HG02610 (cell line): ENCODE measurements around the gene ROMO1.
"Not testable (repeated sequence)": the region's sequence is repeated elsewhere in the genome, so short reads cannot be mapped to it uniquely, and the experiment has no call there.

Source experiments
- ATAC-seq: cut with Tn5 transposase; IDR thresholded peaks from one replicate; pipeline ENCODE4 v1.9.1; 2021; ENCODE audit warnings: mild to moderate bottlenecking, moderate library complexity; ENCODE audit not compliant: unreplicated experiment

Gene ROMO1

DNA sequence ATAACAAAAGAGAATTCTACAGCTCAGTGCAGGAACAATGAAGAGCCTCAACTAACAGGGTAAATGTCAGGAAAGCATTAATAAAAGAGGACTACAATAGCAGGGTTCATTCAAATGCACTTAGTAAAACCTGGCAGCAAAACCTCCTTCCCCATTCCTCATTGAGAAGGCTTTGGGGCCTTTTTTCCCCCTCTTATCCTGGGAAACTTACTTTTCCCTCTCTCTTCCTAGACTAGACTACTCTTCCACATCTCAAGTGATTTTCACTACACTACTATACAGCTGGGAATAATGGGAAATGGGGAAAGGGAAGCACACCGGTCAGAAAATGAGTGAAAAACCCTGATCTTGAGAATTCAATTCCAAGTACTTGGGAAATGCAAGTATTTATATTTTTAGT lies 10.1 kb downstream of the ROMO1 start:
- no peak for ATAC-seq

- ATAC-seq, result no peak
Observed at GRCh38 chr20:35710039-35710438, 10.8 kb downstream of the ROMO1 start.

DNA sequence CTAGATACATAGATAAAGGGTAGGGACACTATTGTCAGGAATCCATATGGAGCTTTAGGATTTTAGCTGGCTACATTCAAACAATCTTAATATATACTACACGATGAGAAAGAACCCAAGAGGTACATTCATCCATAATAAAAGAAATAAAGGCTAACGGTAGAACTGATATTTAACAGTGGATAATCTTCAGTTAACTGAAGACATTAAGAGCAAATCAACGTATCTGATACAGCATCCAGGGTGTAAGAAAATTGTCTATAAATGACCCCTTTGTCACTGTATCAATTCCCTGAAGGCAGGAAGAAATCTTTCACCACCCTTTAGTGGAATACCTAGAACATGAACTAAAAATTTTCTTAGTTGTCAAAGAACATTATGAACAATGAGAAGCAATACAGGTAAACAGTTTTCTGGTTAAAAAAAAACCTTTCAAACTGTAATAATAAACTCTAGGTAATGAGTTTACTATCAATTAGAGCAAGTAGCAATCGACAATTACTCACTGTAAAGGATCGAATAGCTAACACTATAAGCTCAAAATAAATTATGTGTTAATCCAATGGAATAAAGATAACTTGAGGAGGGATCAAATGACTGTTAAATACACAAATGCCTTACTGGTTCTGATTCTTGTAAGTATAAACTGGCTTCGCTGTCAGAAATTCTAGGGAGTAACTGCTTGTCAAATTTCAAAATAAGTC lies 11.8 kb downstream of the ROMO1 start:
- no peak for ATAC-seq

- ATAC-seq, result no peak
Observed at GRCh38 chr20:35711588-35712209, 12.5 kb downstream of the ROMO1 start.

DNA sequence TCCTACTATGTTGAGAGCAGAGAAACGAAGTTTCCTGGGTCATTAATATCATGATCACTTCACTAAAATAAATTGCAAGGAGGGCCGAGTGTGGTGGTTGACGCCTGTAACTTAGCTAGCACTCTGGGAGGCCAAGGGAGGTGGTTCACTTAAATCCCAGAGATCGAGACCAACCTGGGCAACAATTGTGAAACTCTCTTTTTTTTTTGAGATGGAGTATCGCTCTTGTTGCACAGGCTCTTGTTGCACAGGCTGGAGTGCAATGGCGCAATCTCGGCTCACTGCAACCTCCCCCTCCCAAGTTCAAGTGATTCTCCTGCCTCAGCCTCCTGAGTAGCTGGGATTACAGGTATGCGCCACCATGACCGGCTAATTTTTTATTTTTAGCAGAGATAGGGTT lies 13.9 kb downstream of the ROMO1 start:
- not testable (repeated sequence) for ATAC-seq

DNA sequence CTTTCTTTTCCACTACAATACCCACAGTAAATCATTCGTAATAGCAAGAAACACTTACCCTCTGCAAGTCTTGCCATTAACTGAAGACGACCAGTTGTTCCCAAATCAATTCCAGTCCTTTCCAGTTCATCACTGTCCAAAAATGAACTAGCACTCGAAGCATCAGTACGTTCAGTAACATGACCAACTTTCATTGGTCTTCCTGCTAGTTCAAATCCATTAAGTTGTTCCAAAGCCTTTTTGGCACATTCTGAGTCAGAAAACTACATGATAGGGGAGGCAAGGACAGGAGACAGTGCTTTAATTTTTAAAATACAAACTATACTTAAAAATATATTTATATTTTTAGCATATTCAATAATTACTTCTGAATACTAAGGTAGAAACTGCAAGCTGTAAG lies 14.9 kb downstream of the ROMO1 start:
- ATAC-seq, result no peak

DNA sequence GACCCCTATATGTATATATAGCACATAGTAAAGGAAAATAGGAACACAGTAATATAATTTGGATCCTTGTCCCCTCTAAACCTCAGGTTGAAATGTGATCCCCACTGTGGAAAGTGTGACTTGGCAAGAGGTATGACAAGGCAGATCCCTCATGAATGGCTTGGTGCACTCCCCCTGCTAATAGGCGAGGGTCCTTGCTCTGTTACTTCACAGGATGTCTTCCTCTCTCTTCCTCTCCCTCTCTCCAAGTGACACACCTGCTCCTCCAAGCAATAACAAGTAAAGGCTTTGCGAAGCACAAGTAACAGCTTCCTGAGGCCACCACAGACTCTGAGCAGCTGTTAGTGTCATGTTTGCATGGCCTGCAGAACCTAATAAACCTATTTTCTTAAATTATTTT lies 16.4 kb downstream of the ROMO1 start:
- ATAC-seq, result no peak

DNA sequence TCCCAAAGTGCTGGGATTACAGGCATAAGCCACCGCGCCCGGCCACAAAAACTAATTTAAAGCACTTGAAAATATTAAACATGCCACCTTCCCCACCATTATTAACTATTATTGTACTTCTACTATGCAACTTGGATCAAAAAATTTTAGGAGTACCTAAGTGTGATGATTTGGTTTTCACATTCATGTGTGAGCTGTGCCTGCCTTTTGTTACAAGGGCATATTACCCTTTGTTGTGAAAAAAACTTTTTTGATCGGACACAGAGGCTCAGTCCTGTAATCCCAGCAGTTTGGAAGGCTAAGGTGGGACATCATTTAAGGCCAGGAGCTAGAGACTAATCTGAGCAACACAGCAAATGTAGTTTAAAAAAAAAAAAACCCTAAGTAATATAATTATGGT lies 17.1 kb downstream of the ROMO1 start:
- no peak for ATAC-seq

GRCh38 chr20:35718321-35718720 lies 19.1 kb downstream of the ROMO1 start:
- not testable (repeated sequence) for ATAC-seq

DNA sequence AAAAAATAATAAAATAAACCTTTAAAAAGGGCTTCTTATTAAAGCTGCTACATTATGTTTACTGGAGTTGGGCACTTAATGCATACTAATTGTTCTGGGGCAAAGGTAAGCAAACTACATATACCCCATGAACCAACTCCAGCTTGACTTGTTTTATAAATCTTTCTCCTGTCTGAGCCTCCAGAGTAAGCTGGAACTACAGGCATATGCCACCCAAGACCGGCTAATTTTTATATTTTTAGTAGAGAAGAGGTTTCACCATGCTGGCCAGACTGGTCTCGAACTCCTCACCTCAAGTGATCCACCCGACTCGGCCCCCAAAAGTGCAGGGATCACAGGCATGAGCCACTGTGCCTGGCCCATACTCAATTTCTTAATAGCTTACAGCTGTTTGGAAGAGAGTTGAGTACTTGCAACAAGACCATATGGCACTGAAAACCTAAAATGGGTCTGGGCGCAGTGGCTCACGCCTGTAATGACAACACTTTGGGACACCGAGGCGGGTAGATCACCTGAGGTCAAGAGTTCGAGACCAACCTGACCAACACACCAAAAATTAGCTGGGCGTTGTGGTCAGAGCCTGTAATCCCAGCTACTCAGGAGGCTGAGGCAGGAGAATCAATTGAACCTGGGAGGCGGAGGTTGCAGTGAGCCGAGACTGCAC lies 19.9 kb downstream of the ROMO1 start:
- ATAC-seq, result no peak

- ATAC-seq, result no peak
Observed at GRCh38 chr20:35719717-35720116, 20.5 kb downstream of the ROMO1 start.

DNA sequence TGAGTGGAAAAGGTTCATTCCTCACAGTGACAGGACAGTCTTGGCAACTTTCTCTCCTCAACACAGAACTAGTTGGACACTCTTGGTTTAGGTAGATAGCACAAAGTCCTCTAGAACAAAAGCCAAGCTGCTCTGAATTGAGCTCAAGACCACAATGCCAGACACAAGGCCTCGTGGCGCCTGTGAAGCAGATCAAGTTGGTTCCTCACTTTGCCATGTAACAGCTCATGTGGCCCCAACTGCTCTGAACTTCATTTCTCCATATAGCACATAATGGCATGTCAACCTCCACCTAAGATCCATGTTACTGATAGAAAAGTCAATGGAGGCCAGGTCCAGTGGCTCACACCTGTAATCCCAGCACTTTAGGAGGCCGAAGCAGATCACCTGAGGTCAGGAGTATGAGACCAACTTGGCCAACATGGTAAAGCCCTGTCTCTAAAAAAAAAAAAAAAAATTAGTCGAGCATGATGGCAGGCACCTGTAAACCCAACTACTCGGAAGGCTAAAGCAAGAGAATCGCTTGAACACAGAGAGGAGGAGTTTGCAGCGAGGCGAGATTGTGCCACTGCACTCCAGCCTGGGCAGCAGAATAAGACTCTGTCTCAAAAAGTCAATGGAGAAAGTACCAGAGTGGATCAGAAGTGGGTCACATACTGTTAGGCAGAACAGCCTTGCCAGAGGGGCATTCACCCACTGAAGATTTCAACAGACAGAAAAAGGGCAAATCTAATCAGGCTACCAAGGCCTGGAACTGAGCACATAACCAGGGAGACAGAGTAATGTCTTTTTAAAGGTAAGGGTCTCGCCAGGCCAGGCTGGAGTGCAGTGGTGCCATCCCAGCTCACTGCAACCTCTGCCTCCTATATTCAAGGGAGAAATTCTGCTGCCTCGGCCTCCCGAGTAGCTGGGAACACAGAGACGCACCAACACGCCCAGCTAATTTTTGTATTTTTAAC lies 21.2 kb downstream of the ROMO1 start:
- no peak for ATAC-seq

GRCh38 chr20:35721219-35721618 lies 22.0 kb downstream of the ROMO1 start:
- ATAC-seq, result no peak

DNA sequence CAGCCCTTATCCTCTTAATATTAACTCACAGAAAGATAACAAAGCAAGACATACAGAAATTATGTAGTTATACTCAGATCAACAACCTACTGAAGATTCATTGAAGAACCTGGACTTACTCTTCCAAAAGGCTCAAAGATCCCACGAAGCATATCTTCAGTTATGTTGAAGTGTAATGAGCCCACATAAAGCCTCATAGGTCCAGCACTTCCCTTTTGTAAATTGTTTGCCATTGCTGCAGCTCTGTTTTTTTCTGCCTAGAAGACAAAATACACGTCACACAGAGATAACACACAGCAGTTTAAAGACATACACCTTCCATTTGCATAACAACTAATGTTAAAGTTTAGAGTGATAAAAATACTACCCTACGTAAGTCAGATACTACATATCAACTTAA lies 22.4 kb downstream of the ROMO1 start:
- no peak for ATAC-seq

DNA sequence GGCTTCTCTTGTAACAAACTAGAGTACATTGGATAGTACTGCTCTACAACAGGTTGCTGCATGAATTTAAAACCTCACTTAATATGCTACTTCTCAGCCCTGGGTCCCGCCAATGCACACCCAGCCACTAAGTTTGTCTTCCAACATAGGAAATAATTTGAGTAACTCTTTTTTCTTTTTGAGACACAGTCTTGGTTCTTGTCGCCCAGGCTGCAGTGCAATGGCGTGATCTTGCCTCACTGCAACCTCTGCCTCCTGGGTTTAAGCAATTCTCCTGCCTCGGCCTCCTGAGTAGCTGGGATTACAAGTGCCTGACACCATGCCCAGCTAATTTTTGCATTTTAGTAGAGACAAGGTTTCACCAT lies 24.1 kb downstream of the ROMO1 start:
- not testable (repeated sequence) for ATAC-seq

DNA sequence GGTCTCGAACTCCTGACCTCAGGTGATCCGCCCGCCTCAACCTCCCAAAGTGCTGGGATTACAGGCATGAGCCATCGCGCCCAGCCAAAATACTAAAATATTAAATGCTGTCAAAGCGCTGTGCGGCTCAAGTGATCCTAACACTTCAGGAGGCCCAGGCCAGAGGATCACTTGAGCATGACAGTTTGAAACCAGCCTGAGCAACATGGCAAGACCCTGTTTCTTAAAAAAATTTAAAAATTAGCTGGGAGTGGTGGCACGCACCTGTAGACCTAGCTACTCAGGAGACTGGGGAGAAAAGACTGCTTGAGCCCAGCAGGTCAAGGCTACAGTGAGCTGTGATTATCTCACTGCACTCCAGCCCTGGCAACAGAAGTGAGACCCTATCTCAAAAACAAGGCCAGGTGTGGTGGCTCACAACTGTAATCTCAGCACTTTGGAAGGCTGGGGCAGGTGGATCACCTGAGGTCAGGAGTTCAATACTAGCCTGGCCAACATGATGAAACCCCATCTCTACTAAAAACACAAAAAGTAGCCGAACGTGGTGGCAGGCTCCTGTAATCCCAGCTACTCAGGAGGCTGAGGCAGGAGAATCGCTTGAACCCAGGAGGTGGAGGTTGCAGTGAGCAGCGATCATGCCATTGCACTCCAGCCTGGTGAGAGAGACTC lies 24.6 kb downstream of the ROMO1 start:
- ATAC-seq, result not testable (repeated sequence)

DNA sequence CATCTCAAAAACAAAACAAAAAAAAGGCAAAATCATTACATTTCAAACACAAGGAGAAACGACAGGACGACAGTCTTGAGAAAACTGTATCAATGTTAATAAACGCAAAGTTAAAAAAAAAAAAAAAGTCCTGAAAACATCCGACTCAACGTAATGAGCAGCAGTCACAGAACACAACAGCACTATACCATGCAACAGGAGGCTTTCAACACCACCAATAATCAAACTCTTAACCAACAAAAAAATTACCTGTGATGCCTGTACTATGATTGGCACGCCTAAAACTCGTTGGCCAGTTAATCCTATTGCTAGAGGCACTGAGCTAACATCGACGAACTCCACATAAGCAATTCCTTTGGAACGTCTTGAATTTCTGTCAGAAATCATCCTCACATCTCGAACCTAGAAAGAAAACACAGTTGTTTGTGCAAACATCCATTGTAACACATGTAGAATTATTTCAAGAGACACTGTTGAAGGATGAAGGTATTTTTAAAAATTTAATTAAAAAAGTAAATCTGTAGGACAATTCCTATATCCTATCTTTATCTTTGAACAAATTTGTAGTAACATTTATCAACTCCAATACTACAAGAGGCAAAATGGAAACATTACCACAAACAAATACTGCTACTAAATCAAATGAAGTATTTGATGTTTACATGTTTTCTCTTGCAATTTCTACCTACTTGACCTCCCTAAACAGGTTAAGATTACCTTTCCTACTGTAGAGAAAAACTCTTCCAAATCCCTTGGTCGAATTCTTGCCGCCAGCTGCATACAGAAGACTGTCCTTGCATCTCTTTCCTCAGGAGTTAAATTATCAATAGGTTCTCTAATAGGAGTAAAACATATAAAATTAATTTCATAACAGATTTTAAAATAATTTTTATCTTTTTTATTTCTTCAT lies 25.4 kb downstream of the ROMO1 start:
- no peak for ATAC-seq

DNA sequence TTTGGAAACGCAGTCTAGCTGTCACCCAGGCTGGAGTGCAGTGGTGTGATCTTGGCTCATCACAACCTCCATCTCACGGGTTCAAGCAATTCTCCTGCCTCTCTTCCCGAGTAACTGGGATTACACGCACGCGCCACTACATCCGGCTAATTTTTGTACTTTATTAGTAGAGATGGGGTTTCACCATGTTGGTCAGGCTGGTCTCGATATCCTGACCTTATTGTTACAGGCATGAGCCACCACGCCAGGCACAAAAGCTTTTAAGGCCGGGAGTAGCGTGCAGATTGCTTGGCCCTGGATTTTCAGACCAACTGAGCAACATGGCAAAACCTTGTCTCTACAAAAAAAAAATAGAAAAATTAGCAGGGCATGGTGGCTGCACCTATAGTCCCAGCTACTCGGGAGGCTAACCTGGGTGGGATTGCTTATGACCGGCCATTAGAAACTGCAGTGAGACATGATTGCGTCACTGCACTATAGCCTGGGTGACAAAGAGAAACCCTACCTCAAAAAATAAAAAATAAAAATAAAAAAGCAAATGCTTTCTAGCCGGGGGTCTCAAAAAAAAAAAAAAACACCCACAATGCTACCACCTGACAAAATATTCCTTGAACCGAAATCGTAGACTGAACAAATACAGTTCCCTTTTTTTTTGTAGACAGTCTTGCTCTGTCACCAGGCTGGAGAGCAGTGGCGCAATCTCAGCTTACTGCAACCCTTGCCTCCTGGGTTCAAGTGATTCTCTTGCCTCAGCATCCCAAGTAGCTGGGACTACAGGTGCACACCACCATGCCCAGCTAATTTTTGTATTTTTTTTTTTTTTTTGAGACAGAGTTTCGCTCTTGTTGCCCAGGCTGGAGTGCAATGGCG lies 27.9 kb downstream of the ROMO1 start:
- no peak for ATAC-seq
